ENCODE results near the gene CCDC14. TPM values are rescaled to one million over a fixed set of nuclear protein-coding genes. Genes with fewer than 3 reads are reported as not detected.

The CCDC14 gene
- total RNA-seq, 4 donors from 2014 or later, result 7.7 to 28.4 (median 26.8) TPM

DNA sequence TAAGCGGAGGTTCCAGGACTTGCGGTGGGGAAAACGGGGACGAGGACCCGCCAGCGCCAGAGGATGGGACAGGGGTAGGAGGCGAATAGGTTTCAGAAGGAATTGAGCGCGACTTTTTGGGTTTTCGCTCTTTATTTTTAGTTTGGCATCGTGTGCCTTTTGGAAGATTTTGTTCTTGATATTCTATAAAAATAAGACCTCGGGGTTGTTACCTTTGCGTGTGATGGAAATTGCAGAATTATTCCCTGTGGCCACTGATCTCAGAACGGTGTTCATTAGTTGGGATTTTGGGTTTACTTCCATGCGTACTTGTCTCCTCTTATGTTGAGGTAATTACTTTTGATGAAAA is 453 bp upstream of the CCDC14 start:
- intact Hi-C loops (cut with DNase I), result no loop called here
- Histone ChIP-seq H3K9me3 (no peaks in the 10 kb centered on the region), H3K4me1 (peaks cover 0 to 23% (median 7%) of the 10 kb centered on the region in 3 donors), H3K4me3 (peak overlapping the region; percentile 45 to 84 (median 72)), H3K27me3 (no peaks in the 10 kb centered on the region), H3K36me3 (peaks cover 0 to under 1% (median 0%) of the 10 kb centered on the region in 3 donors), H3K27ac (peak overlapping the region; percentile 75 to 90 (median 86))
- no peak for TF ChIP-seq POLR2A (IDR thresholded peaks at IDR 0.05)
- TF ChIP-seq, protein P1, sequence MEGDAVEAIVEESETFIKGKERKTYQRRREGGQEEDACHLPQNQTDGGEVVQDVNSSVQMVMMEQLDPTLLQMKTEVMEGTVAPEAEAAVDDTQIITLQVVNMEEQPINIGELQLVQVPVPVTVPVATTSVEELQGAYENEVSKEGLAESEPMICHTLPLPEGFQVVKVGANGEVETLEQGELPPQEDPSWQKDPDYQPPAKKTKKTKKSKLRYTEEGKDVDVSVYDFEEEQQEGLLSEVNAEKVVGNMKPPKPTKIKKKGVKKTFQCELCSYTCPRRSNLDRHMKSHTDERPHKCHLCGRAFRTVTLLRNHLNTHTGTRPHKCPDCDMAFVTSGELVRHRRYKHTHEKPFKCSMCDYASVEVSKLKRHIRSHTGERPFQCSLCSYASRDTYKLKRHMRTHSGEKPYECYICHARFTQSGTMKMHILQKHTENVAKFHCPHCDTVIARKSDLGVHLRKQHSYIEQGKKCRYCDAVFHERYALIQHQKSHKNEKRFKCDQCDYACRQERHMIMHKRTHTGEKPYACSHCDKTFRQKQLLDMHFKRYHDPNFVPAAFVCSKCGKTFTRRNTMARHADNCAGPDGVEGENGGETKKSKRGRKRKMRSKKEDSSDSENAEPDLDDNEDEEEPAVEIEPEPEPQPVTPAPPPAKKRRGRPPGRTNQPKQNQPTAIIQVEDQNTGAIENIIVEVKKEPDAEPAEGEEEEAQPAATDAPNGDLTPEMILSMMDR (IDR thresholded peaks at IDR 0.05), result no peak
- WGBS, 2 donors, result 5 to 6% methylated on average over 15 of the region's 15 CpGs
- DNase-seq, result no peak

DNA sequence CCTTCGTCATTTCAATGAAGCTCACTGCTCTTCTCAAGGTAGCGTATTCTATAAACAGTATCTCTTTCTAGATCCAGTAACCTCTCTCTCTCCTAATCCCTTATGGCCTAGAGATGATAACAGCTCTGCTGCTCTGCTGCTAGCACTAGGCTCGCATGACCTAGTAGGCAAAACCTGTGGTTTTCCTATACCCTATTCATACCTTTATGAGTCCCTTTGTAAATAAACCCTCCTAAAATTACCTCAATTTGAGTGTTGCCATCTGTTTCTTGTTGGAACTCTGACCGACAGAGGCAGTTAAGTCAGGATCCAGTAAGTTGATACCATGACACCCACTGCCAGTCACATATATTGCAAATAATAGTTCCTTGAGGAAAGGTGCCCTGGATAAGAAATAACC is 7.3 kb downstream of the CCDC14 start:
- intact Hi-C loops (cut with DNase I), result no loop called here
- TF ChIP-seq, protein P1 (IDR thresholded peaks at IDR 0.05), result no peak
- TF ChIP-seq POLR2A (IDR thresholded peaks at IDR 0.05), result no peak
- Histone ChIP-seq H3K9me3 (no peaks in the 10 kb centered on the region), H3K4me1 (no peaks in the 10 kb centered on the region), H3K27me3 (no peaks in the 10 kb centered on the region), H3K36me3 (peaks cover 0 to 44% (median 0%) of the 10 kb centered on the region in 3 donors), H3K27ac (no peak overlapping the region), H3K4me3 (no peak overlapping the region)
- 83 to 93% methylated on average over 4 of the region's 4 CpGs for WGBS, 2 donors
- no peak for DNase-seq

DNA sequence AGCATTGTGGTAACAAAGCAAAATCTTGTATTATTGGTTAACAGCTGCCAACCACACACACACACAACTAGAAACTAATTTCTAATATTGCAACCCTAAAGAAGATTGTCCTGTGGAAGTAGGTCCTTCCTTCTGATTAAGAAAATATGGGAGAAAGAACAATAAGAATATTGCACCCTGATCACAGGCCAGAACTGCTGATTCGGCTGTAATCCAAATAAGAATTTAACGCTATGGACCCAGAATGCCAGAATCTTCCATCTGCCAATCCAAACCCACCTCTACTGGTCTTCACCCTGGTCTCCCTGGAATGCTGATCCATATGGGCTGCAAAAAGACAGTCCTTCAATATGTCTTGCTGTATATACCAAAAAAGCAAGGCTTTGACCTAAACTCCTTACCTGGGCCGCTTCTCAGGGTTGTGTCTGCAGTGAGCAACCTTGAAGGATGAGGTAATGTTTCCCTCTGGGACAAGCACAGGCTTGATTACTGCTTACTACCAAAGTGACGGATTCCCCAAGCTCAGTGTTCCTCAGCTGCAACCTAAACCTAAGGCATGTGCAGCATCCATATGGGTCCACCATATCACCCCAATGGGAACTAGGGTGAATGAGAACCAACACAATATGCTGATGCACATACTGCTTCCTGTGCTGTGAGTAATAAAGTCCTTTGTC is 8.0 kb downstream of the CCDC14 start:
- TF ChIP-seq, protein P1 (IDR thresholded peaks at IDR 0.05), result no peak
- no peak for TF ChIP-seq POLR2A (IDR thresholded peaks at IDR 0.05)
- Histone ChIP-seq H3K4me1 (no peaks in the 10 kb centered on the region), H3K9me3 (no peaks in the 10 kb centered on the region), H3K36me3 (peaks cover 0 to 52% (median 0%) of the 10 kb centered on the region in 3 donors), H3K27me3 (no peaks in the 10 kb centered on the region), H3K4me3 (no peak overlapping the region), H3K27ac (no peak overlapping the region)
- WGBS, 2 donors, result 82 to 94% methylated on average over 4 of the region's 4 CpGs
- intact Hi-C loops (cut with DNase I), result no loop called here
- DNase-seq, result no peak

DNA sequence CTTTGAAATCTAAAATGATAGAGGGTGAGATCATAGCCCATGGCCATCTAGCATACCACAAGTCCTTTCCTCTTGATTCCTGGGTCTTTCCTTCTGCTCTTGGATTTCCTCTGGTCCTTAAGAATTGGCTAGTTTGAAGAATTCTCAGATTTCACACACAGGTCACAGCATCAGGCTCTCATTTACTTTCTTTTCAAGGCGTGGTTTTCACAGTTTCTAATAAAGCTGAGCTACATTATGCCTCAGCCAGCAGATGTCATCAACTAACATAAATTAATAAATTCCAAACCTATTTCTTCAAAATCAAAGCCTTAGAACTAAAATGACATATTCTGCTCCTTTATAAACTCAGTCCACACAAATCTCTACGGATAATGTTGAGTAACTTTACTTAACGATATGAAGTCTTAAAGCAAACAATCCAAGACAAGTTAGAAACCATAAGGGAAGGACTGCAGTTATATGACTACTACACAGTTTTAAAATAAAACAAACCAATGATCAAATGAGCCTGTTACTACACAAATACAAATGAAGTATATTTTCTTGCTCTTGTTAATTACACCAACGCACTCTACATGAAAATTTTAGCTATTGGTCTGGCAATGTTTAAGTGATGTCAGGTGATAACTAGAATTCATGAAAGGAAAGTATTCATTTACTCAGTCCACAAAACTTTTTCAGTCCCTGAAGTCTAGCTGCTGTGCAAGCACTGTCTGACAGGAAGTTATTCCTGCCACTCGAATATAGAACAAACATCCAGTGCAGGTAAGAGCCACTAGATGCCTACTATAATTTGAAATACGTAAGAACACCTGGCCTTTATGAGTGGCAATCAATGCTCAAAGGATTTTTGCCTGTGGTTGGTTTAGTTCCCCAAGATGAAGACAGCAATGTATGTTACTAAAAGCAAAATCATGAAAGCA is 9.2 kb downstream of the CCDC14 start:
- TF ChIP-seq POLR2A (IDR thresholded peaks at IDR 0.05), result no peak
- TF ChIP-seq, protein P1 (IDR thresholded peaks at IDR 0.05), result no peak
- 77 to 85% methylated on average over 6 of the region's 6 CpGs for WGBS, 2 donors
- no peak for DNase-seq
- Histone ChIP-seq H3K27me3 (no peaks in the 10 kb centered on the region), H3K4me1 (no peaks in the 10 kb centered on the region), H3K4me3 (no peak overlapping the region), H3K9me3 (no peaks in the 10 kb centered on the region), H3K36me3 (peaks cover 0 to 64% (median 2%) of the 10 kb centered on the region in 3 donors), H3K27ac (no peak overlapping the region)
- intact Hi-C loops (cut with DNase I), result no loop called here

DNA sequence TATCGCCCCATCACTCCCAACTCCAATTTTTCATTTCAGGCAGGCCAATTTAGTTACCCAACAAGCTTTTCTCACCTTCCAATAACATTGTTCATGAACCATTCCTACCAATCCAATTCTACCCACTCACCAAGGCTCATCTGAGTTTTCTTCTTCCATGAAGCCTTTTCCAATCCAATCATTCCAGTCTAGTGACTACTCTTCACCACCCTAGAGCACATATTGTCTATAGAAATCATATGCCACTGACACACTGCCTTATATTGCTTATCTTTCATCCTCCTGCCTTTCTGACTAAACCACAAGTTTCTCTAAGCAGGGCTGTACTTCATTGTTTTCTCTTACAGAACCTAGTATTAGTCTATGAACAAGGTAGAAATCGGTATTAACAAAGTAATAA is 11.4 kb downstream of the CCDC14 start:
- Histone ChIP-seq H3K4me1 (no peaks in the 10 kb centered on the region), H3K27ac (no peak overlapping the region), H3K27me3 (no peaks in the 10 kb centered on the region), H3K4me3 (no peak overlapping the region), H3K36me3 (peaks cover 0 to 66% (median 5%) of the 10 kb centered on the region in 3 donors), H3K9me3 (no peaks in the 10 kb centered on the region)
- no peak for DNase-seq
- TF ChIP-seq, protein P1 (IDR thresholded peaks at IDR 0.05), result no peak
- TF ChIP-seq POLR2A (IDR thresholded peaks at IDR 0.05), result no peak
- intact Hi-C loops (cut with DNase I), result no loop called here
- 94 to 98% methylated on average over 2 of the region's 2 CpGs for WGBS, 2 donors

Measured in esophagus squamous epithelium (tissue), 5 donors.